Activated CD8-positive, alpha-beta T cell treated with anti-CD3 and anti-CD28 coated beads for 36 hours (primary cell): ENCODE data around the gene MYL6. TPM values are rescaled to one million over a fixed set of nuclear protein-coding genes. Genes with fewer than 3 reads are reported as not detected.
A peak's percentile ranks its signal among the peaks of the same experiment; 100 is the strongest.

ENCODE experiments used
- ATAC-seq: fragments of 200-7000 bp; cut with Tn5 transposase; one replicate; pipeline ENCODE4 v1.10.0; 2021; ENCODE audit warnings: mild to moderate bottlenecking, moderate library complexity
- CTCF ChIA-PET: fragments of 350-600 bp; sonication (Branson Sonifier 250); formaldehyde crosslinking; loops from one replicate; lab custom pipeline; 2021; ENCODE audit warnings: antibody characterized with exemption; lab: Charles Lee
- POLR2A ChIA-PET: fragments of 350-600 bp; sonication (Branson Sonifier 250); formaldehyde crosslinking; loops from one replicate; lab custom pipeline; 2021; ENCODE audit warnings: antibody characterized with exemption; lab: Charles Lee
- DNase-seq: peaks from one replicate; pipeline ENCODE4 v3.0.0-alpha.2; 2020
- H3K27ac Mint-ChIP-seq: one replicate; pipeline ENCODE4 v1.8.0; 2021; ENCODE audit warnings: mild to moderate bottlenecking, mixed read lengths
- H3K27me3 Mint-ChIP-seq: one replicate; pipeline ENCODE4 v1.8.0; 2021; ENCODE audit warnings: mixed read lengths
- H3K36me3 Mint-ChIP-seq: one replicate; pipeline ENCODE4 v1.8.0; 2021; ENCODE audit warnings: low read depth, mixed read lengths
- H3K4me1 Mint-ChIP-seq: one replicate; pipeline ENCODE4 v1.8.0; 2021; ENCODE audit warnings: low read depth, mixed read lengths
- H3K4me3 Mint-ChIP-seq: one replicate; pipeline ENCODE4 v1.8.0; 2021; ENCODE audit warnings: mild to moderate bottlenecking, moderate library complexity, mixed read lengths
- H3K9me3 Mint-ChIP-seq: one replicate; pipeline ENCODE4 v1.8.0; 2021; ENCODE audit warnings: mixed read lengths
- intact Hi-C: fragments of 100-400 bp; cut with micrococcal nuclease; formaldehyde crosslinking; loops from one replicate; pipeline ENCODE4 v1.10.0; 2022
- total RNA-seq, 2 experiments: library from RNA; stranded (reverse); gene quantifications; one replicate each; pipeline ENCODE4 v1.2.3, GENCODE V29; 2021
- TF ChIP-seq, protein P1 (sequence below): fragments of 200-600 bp; IDR thresholded peaks from one replicate; pipeline ENCODE4 v1.8.0; 2022; ENCODE audit warnings: antibody characterized with exemption, mild to moderate bottlenecking

The MYL6 gene
- total RNA-seq, 2 experiments from 2014 or later, result 647 to 663 TPM

DNA sequence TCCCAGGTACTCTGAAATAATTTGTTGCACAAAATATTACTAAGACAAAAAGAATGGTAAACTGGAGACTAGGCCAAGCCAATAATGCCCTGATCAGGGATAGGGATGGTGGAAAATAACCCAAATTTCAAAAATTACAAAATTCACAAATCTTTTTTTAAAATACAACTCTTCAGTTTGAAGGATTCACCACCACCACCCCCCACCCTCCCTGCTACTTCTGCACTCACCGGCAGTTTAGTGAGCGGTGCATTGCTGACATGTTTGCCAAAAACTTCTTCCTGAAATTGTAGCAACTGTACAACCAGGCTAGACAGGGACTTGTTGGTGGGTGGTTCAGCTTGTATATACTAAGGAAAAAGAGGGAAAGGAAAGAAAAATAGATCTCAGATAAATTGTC is 28.8 kb downstream of the MYL6 start:
- Mint-ChIP-seq H3K27ac (no peak overlapping the region), H3K36me3 (peaks cover 38% of the 10 kb centered on the region), H3K27me3 (peaks cover 2% of the 10 kb centered on the region), H3K4me1 (peaks cover 30% of the 10 kb centered on the region), H3K4me3 (peak overlapping the region; percentile 92), H3K9me3 (no peaks in the 10 kb centered on the region)
- TF ChIP-seq, protein P1, sequence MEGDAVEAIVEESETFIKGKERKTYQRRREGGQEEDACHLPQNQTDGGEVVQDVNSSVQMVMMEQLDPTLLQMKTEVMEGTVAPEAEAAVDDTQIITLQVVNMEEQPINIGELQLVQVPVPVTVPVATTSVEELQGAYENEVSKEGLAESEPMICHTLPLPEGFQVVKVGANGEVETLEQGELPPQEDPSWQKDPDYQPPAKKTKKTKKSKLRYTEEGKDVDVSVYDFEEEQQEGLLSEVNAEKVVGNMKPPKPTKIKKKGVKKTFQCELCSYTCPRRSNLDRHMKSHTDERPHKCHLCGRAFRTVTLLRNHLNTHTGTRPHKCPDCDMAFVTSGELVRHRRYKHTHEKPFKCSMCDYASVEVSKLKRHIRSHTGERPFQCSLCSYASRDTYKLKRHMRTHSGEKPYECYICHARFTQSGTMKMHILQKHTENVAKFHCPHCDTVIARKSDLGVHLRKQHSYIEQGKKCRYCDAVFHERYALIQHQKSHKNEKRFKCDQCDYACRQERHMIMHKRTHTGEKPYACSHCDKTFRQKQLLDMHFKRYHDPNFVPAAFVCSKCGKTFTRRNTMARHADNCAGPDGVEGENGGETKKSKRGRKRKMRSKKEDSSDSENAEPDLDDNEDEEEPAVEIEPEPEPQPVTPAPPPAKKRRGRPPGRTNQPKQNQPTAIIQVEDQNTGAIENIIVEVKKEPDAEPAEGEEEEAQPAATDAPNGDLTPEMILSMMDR, result no peak
- POLR2A ChIA-PET, result interaction anchor here (0.6 to 5.7 kb wide), 10 partner anchors 12 to 357 kb away, joined by 3 to 68 read pairs (median 5); partner anchors contain the start of genes RPL41 and ZC3H10
- ATAC-seq (no peak), DNase-seq (no peak)
- intact Hi-C loops, result no loop called here
- CTCF ChIA-PET, result interaction anchor here (1.0 to 4.4 kb wide), 7 partner anchors 12 to 80 kb away, joined by 3 to 91 read pairs (median 6); partner anchors contain the start of genes COQ10A, RNF41 and ZC3H10

DNA sequence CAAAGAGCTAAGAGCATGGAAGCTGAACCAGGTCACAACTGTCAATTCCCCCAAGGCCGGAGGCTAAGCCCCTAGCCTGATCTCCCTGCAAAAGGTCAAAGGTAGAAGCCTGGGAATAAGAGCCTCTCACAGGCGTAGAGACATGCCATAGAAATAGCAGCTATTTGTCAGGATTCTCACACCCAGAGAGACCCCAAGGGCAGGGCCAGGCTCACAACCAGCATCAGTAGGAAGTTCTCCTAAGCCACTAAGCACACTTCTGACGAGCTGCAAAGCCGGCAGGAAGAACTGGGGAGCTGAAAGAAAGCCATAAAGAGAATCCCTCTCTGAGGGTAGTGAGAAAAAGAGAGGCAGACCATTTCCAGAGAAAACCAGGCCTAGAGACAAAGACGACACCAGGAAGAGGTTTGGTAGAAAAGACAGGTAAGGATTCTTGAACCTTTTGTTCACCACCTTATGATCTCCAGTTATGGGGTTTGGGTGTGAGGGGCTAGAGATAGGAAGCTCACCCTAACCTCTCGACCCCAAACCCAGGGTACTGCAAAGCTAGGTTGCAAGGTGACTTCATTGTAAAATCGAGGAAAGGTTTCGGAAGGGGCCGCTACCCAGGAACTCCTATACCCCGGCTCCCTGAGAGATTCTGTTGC is 30.1 kb downstream of the MYL6 start:
- ChIA-PET CTCF (interaction anchor here (0.8 to 5.8 kb wide), 18 partner anchors 7 to 172 kb away, joined by 3 to 110 read pairs (median 6); partner anchors contain the start of genes CNPY2, COQ10A, ERBB3 and ESYT1), POLR2A (interaction anchor here (0.6 to 5.7 kb wide), 21 partner anchors 9 to 367 kb away, joined by 3 to 68 read pairs (median 5); partner anchors contain the start of genes ANKRD52, COQ10A, ESYT1 and MYL6)
- ATAC-seq, result no peak
- intact Hi-C loops, result loop anchor here (2.0 kb wide), 1 partner anchor 69 kb away; the partner anchor contains the start of gene ZC3H10
- Mint-ChIP-seq H3K36me3 (peaks cover 36% of the 10 kb centered on the region), H3K27ac (peak overlapping the region; percentile 91), H3K4me1 (peaks cover 37% of the 10 kb centered on the region), H3K27me3 (peaks cover 2% of the 10 kb centered on the region), H3K4me3 (peak overlapping the region; percentile 92), H3K9me3 (no peaks in the 10 kb centered on the region)
- TF ChIP-seq, protein P1, result no peak
- no peak for DNase-seq

DNA sequence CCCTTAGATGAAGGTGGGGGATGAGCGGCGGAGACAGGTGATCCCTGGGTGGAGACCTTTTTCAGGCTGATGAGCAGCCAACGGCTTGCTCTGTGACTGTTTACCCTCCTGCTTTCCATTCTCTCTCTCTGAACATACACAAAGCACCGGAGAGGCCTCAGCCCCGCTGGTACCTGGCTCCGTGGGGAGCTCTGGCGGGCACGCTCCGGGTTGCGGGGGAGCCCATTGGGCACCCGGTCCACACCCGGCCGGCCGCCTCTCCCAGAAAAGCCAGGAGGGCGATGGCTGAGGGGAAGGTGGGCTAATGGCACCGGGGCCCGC is 30.6 kb downstream of the MYL6 start:
- Mint-ChIP-seq H3K9me3 (no peaks in the 10 kb centered on the region), H3K4me1 (peaks cover 40% of the 10 kb centered on the region), H3K27me3 (peaks cover 2% of the 10 kb centered on the region), H3K36me3 (peaks cover 36% of the 10 kb centered on the region), H3K4me3 (peak overlapping the region; percentile 92), H3K27ac (peak overlapping the region; percentile 91)
- TF ChIP-seq, protein P1, result no peak
- ChIA-PET CTCF (interaction anchor here (0.8 to 5.8 kb wide), 33 partner anchors 8 to 449 kb away, joined by 3 to 110 read pairs (median 6); partner anchors contain the start of genes ANKRD52, CNPY2, ERBB3 and ESYT1), POLR2A (interaction anchor here (0.6 to 5.7 kb wide), 18 partner anchors 9 to 367 kb away, joined by 3 to 68 read pairs (median 7); partner anchors contain the start of genes ANKRD52, COQ10A, ESYT1 and MYL6)
- intact Hi-C loops, result loop anchor here (2.0 kb wide), 1 partner anchor 70 kb away; the partner anchor contains the start of gene ZC3H10
- ATAC-seq (no peak), DNase-seq (no peak)

DNA sequence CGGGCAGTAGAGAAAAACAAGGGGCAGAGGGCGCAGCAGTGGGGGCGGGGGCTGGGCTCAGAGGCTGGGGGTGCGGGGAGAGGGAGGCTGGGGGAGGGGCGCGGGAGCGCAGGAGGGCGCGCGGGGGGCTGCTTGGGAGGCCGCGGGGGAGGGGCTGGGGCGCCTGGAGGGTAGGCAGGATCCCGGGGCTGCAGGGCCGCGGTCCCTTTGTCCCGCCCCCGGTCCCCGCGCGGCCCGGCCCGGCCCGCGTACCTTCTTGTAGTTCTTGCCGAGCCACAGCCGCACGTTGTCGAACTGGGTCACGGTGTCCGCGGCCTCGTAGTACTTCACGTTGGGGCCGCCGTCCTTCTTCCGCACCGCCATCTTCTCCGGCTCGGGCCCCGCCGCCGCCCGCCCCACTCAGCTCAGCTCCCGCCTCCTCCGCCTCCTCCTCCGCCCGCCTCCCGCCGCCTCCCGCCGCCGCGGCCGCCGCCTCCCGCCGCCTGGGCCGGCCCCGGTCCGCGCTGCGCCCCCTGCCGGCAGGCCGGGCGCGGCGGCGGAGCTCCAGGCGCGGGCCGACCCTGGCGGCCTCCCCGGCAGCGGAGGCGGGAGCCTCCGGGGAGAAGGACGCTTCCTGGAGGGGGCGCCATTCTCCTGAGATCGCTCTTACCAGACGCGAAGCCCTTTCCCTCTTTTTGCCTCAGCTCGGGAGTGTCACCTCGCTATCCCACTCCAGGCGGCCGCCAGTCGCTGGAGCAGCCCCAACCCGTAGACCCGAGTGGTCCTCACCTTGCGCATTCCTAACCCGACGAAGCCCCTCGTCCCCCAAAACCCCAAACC is 31.1 kb downstream of the MYL6 start, which contains the start of gene SMARCC2:
TSS of gene SMARCC2 (minus strand) at position 385 of the 819 bp plus-strand sequence. CDS start at position 363, 22 bp downstream.
- intact Hi-C loops, result loop anchor here (2.0 kb wide), 1 partner anchor 71 kb away; the partner anchor contains the start of gene ZC3H10
- no peaks in the 10 kb centered on the region for H3K9me3 Mint-ChIP-seq
- DNase-seq (peak; percentile 91), ATAC-seq (peak; percentile 84)
- peak within 1 kb of the TSS; percentile 92 for H3K4me3 Mint-ChIP-seq
- CTCF ChIA-PET, result interaction anchor here (0.6 to 5.8 kb wide), 44 partner anchors 8 to 450 kb away, joined by 3 to 110 read pairs (median 6); partner anchors contain the start of genes ANKRD52, CNPY2, ERBB3 and ESYT1
- peaks cover 2% of the 10 kb centered on the region for H3K27me3 Mint-ChIP-seq
- peak within 1 kb of the TSS; percentile 98 for H3K27ac Mint-ChIP-seq
- POLR2A ChIA-PET, result interaction anchor here (0.6 to 5.7 kb wide), 27 partner anchors 8 to 406 kb away, joined by 3 to 68 read pairs (median 5); partner anchors contain the start of genes ANKRD52, COQ10A, ESYT1 and MYL6
- TF ChIP-seq, protein P1, result peak; percentile 76
- peaks cover 40% of the 10 kb centered on the region for H3K4me1 Mint-ChIP-seq
- peaks cover 32% of the 10 kb centered on the region for H3K36me3 Mint-ChIP-seq
